OCI-LY3 (cell line): ENCODE measurements around the gene PACS2.

Experiments used
- EZH2phosphoT487 ChIP-seq: fragments of 200-600 bp; shearing (Covaris generic); IDR thresholded peaks from 2 replicates; pipeline ENCODE4 v1.6.1; 2018; ENCODE audit warnings: antibody characterized with exemption, mixed run types, low read depth
- TF ChIP-seq, protein P1 (sequence below): fragments of 200-600, 300-600 bp; sonication (generic); IDR thresholded peaks from 2 replicates; pipeline ENCODE4 v1.5.1; 2014; ENCODE audit warnings: antibody characterized with exemption, low read length, low read depth

GRCh38 chr14:105431256-105431655 is 116.7 kb downstream of the PACS2 start:
- TF ChIP-seq EZH2phosphoT487, result no peak
- TF ChIP-seq, protein P1, sequence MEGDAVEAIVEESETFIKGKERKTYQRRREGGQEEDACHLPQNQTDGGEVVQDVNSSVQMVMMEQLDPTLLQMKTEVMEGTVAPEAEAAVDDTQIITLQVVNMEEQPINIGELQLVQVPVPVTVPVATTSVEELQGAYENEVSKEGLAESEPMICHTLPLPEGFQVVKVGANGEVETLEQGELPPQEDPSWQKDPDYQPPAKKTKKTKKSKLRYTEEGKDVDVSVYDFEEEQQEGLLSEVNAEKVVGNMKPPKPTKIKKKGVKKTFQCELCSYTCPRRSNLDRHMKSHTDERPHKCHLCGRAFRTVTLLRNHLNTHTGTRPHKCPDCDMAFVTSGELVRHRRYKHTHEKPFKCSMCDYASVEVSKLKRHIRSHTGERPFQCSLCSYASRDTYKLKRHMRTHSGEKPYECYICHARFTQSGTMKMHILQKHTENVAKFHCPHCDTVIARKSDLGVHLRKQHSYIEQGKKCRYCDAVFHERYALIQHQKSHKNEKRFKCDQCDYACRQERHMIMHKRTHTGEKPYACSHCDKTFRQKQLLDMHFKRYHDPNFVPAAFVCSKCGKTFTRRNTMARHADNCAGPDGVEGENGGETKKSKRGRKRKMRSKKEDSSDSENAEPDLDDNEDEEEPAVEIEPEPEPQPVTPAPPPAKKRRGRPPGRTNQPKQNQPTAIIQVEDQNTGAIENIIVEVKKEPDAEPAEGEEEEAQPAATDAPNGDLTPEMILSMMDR, result no peak
